Measurements from ENCODE around the gene NFATC2IP.
"Not testable (repeated sequence)": the region's sequence is repeated elsewhere in the genome, so short reads cannot be mapped to it uniquely, and the experiment has no call there.

The NFATC2IP gene

GRCh38 chr16:28925386-28926228 lies 25.1 kb upstream of the NFATC2IP start:
- DNase-seq (ENCODE audit: low read depth in 2 of 2) = peak; percentile 40 to 45

- not testable (repeated sequence) for DNase-seq (ENCODE audit: low read depth in 2 of 2)
These were observed 24.5 kb upstream of the NFATC2IP start for GRCh38 chr16:28926284-28926683.

- no peak for DNase-seq (ENCODE audit: low read depth in 2 of 2)
These were observed 22.9 kb upstream of the NFATC2IP start for GRCh38 chr16:28927815-28928214.

- DNase-seq (ENCODE audit: low read depth in 2 of 2) = no peak
These were observed 20.5 kb upstream of the NFATC2IP start for GRCh38 chr16:28930203-28930602.

GRCh38 chr16:28930652-28931051 lies 20.1 kb upstream of the NFATC2IP start:
- no peak for DNase-seq (ENCODE audit: low read depth in 2 of 2)

GRCh38 chr16:28931801-28932225 lies 18.9 kb upstream of the NFATC2IP start, which contains the start of gene CD19:
Gene CD19, plus strand, starts transcription at chr16:28931971. Its CDS starts 30 bp downstream, at chr16:28932001.
- no peak for DNase-seq (ENCODE audit: low read depth in 2 of 2)

GRCh38 chr16:28932339-28933141 lies 18.2 kb upstream of the NFATC2IP start:
- no peak for DNase-seq (ENCODE audit: low read depth in 2 of 2)

- no peak for DNase-seq (ENCODE audit: low read depth in 2 of 2)
These were observed 17.6 kb upstream of the NFATC2IP start for GRCh38 chr16:28933171-28933570.

GRCh38 chr16:28935346-28935745 lies 15.4 kb upstream of the NFATC2IP start:
- DNase-seq (ENCODE audit: low read depth in 2 of 2) = no peak

GRCh38 chr16:28935924-28936783 lies 14.6 kb upstream of the NFATC2IP start:
- DNase-seq (ENCODE audit: low read depth in 2 of 2) = peak; percentile 28 to 30

GRCh38 chr16:28936784-28937155 lies 14.0 kb upstream of the NFATC2IP start:
- no peak for DNase-seq (ENCODE audit: low read depth in 2 of 2)

- DNase-seq (ENCODE audit: low read depth in 2 of 2) = no peak
These were observed 13.4 kb upstream of the NFATC2IP start for GRCh38 chr16:28937222-28937876.

- no peak for DNase-seq (ENCODE audit: low read depth in 2 of 2)
These were observed 12.0 kb upstream of the NFATC2IP start for GRCh38 chr16:28938721-28939120.

- DNase-seq (ENCODE audit: low read depth in 2 of 2) = not testable (repeated sequence)
These were observed 10.9 kb upstream of the NFATC2IP start for GRCh38 chr16:28939825-28940224.

GRCh38 chr16:28943281-28943680 lies 7.5 kb upstream of the NFATC2IP start:
- no peak for DNase-seq (ENCODE audit: low read depth in 2 of 2)

- no peak for DNase-seq (ENCODE audit: low read depth in 2 of 2)
These were observed 4.1 kb upstream of the NFATC2IP start for GRCh38 chr16:28946681-28947080.

GRCh38 chr16:28951410-28951943 lies 740 bp downstream of the NFATC2IP start:
- DNase-seq (ENCODE audit: low read depth in 2 of 2) = no peak

- no peak for DNase-seq (ENCODE audit: low read depth in 2 of 2)
These were observed 7.5 kb downstream of the NFATC2IP start for GRCh38 chr16:28958216-28958615.

- no peak for DNase-seq (ENCODE audit: low read depth in 2 of 2)
These were observed 8.1 kb downstream of the NFATC2IP start for GRCh38 chr16:28958836-28959235.

- DNase-seq (ENCODE audit: low read depth in 2 of 2) = no peak
These were observed 13.3 kb downstream of the NFATC2IP start for GRCh38 chr16:28964072-28964471.

- DNase-seq (ENCODE audit: low read depth in 2 of 2) = no peak
These were observed 13.8 kb downstream of the NFATC2IP start for GRCh38 chr16:28964496-28964895.
